HCT116 (cell line): ENCODE measurements around the gene WDR48. TPM values are rescaled to one million over a fixed set of nuclear protein-coding genes. Genes with fewer than 3 reads are reported as not detected.

Source experiments
- ATAC-seq: fragments of 200-7000 bp; cut with Tn5 transposase; 2 replicates; pipeline ENCODE4 v1.9.1; 2020; ENCODE audit warnings: mild to moderate bottlenecking, moderate library complexity
- BruUV-seq: library from RNA; stranded (reverse); fragments of 400-500 nt; replicated peaks from 2 replicates; lab custom pipeline; 2021; lab: Mats Ljungman, UMichigan
- CTCF ChIA-PET: fragments of 300-600 bp; sonication (Branson Sonifier 250); formaldehyde crosslinking; loops from one replicate; lab custom pipeline; 2021; ENCODE audit warnings: antibody characterized with exemption; lab: Charles Lee
- POLR2A ChIA-PET: fragments of 300-600, 350-600 bp; sonication (Branson Sonifier 250); formaldehyde crosslinking; loops from one replicate; lab custom pipeline; 2021; ENCODE audit warnings: antibody characterized with exemption; lab: Charles Lee
- RAD21 ChIA-PET, 2 experiments: fragments of 300-600 bp; sonication (Branson Sonifier 250); formaldehyde crosslinking; loops; one replicate each; lab custom pipeline; 2023; ENCODE audit warnings: low total read pairs in 2 of 2; ENCODE audit not compliant: uncharacterized antibody in 2 of 2, unreplicated experiment in 2 of 2, low non-redundant PET in 1 of 2; lab: Charles Lee
- DNase-seq: peaks from one replicate; pipeline ENCODE4 v3.0.0-alpha.2; 2010; ENCODE audit warnings: low read depth, low spot score
- H2AFZ ChIP-seq: fragments of 200-600 bp; shearing (Covaris generic), sonication (generic); 2 replicates; pipeline ENCODE4 v1.6.1; 2017; ENCODE audit warnings: low read depth, mixed run types, mixed read lengths, antibody characterized with exemption, low read length; ENCODE audit not compliant: poor library complexity, severe bottlenecking
- H3K27ac ChIP-seq: 2 replicates; pipeline ENCODE4 v1.5.1; 2012; ENCODE audit warnings: low read depth, low read length
- H3K27me3 ChIP-seq: fragments of 200-600 bp; sonication (generic); 2 replicates; pipeline ENCODE4 v1.6.1; 2016; ENCODE audit warnings: mixed run types, low read length, mixed read lengths; ENCODE audit not compliant: insufficient read depth
- H3K36me3 ChIP-seq, 2 experiments: fragments of 200-500 bp in 1 of 2; fragments of 200-600 bp in 1 of 2; sonication (Bioruptor generic) in 1 of 2; sonication (generic) in 1 of 2; 2 replicates each; pipeline versions ENCODE4 v1.5.1 to v1.6.1; 2014 to 2016; ENCODE audit warnings: low read length in 2 of 2, inconsistent platforms in 1 of 2, mixed read lengths in 1 of 2, mixed run types in 1 of 2; ENCODE audit not compliant: insufficient read depth in 2 of 2, control insufficient read depth in 1 of 2
- H3K4me1 ChIP-seq, 2 experiments: fragments of 200-600 bp in 1 of 2; sonication (generic) in 1 of 2; 2 replicates each; pipeline versions ENCODE4 v1.5.1 to v1.6.1; 2012 to 2017; ENCODE audit warnings: low read length in 2 of 2, inconsistent platforms in 1 of 2, mild to moderate bottlenecking in 1 of 2, mixed read lengths in 1 of 2, mixed run types in 1 of 2, moderate library complexity in 1 of 2; ENCODE audit not compliant: insufficient read depth in 2 of 2, control insufficient read depth in 1 of 2
- H3K4me2 ChIP-seq: fragments of 200-600 bp; sonication (generic); 2 replicates; pipeline ENCODE4 v1.6.1; 2017; ENCODE audit warnings: mixed run types, low read length, mixed read lengths
- H3K4me3 ChIP-seq, 2 experiments: fragments of 200-600 bp in 1 of 2; sonication (generic) in 1 of 2; replicated peaks in 1 of 2; 2 replicates each; pipeline ENCODE4 v1.5.1; 2011 to 2016; ENCODE audit warnings: low read length in 2 of 2, control low read depth in 1 of 2, low read depth in 1 of 2, mild to moderate bottlenecking in 1 of 2, mixed read lengths in 1 of 2, mixed run types in 1 of 2
- H3K79me2 ChIP-seq: fragments of 200-600 bp; sonication (generic); 2 replicates; pipeline ENCODE4 v1.6.1; 2017; ENCODE audit warnings: mild to moderate bottlenecking, mixed run types, low read length, moderate library complexity, mixed read lengths; ENCODE audit not compliant: insufficient read depth
- H3K9ac ChIP-seq: fragments of 200-600 bp; sonication (generic); 2 replicates; pipeline ENCODE4 v1.6.1; 2016; ENCODE audit warnings: low read length, mixed read lengths
- H3K9me2 ChIP-seq: fragments of 200-600 bp; sonication (generic), shearing (Covaris generic); 2 replicates; pipeline ENCODE4 v1.6.1; 2017; ENCODE audit warnings: mixed run types, mild to moderate bottlenecking, moderate library complexity; ENCODE audit not compliant: insufficient read depth
- H3K9me3 ChIP-seq, 2 experiments: fragments of 200-500 bp in 1 of 2; fragments of 200-600 bp in 1 of 2; sonication (Bioruptor generic) in 1 of 2; sonication (generic) in 1 of 2; 2 replicates each; pipeline ENCODE4 v1.6.1; 2014 to 2017; ENCODE audit warnings: low read length in 2 of 2, mixed read lengths in 2 of 2, inconsistent platforms in 1 of 2, low read depth in 1 of 2, mild to moderate bottlenecking in 1 of 2, mixed run types in 1 of 2, moderate library complexity in 1 of 2; ENCODE audit not compliant: control insufficient read depth in 1 of 2, insufficient read depth in 1 of 2
- H4K20me1 ChIP-seq: fragments of 200-600 bp; sonication (generic), shearing (Covaris generic); 2 replicates; pipeline ENCODE4 v1.6.1; 2017; ENCODE audit warnings: mixed run types, mild to moderate bottlenecking, moderate library complexity; ENCODE audit not compliant: insufficient read depth
- ATF3 ChIP-seq: IDR thresholded peaks from 2 replicates; pipeline ENCODE4 v1.6.1; 2012
- CBX3 ChIP-seq: IDR thresholded peaks from 2 replicates; pipeline ENCODE4 v1.6.1; 2012; ENCODE audit warnings: low read depth
- CTCF ChIP-seq, 3 experiments: fragments of 200-600 bp in 1 of 3; sonication (generic) in 1 of 3; IDR thresholded peaks in 2 of 3; conservative IDR thresholded peaks in 1 of 3; 2 replicates each; pipeline ENCODE4 v1.5.1; 2012 to 2017; ENCODE audit warnings: low read depth in 2 of 3, low read length in 2 of 3, antibody characterized with exemption in 1 of 3, borderline replicate concordance in 1 of 3, control low read depth in 1 of 3, mild to moderate bottlenecking in 1 of 3, mixed read lengths in 1 of 3, mixed run types in 1 of 3, moderate library complexity in 1 of 3; ENCODE audit not compliant: insufficient read depth in 1 of 3
- EZH2 ChIP-seq: fragments of 200-600 bp; sonication (generic); IDR thresholded peaks from 2 replicates; pipeline ENCODE4 v1.6.1; 2017; ENCODE audit warnings: antibody characterized with exemption, mixed run types
- FOSL1 ChIP-seq: IDR thresholded peaks from 2 replicates; pipeline ENCODE4 v1.6.1; 2012; ENCODE audit warnings: low read depth
- POLR2A ChIP-seq: IDR thresholded peaks from 2 replicates; pipeline ENCODE4 v1.7.0; 2011; ENCODE audit warnings: borderline replicate concordance; ENCODE audit not compliant: insufficient read depth, insufficient read length; ENCODE audit errors: extremely low read depth
- POLR2AphosphoS5 ChIP-seq: IDR thresholded peaks from 2 replicates; pipeline ENCODE4 v1.6.1; 2011; ENCODE audit warnings: mild to moderate bottlenecking, low read depth, low read length, moderate library complexity
- REST ChIP-seq: IDR thresholded peaks from 2 replicates; pipeline ENCODE4 v1.6.1; 2012; ENCODE audit warnings: low read depth
- SIN3A ChIP-seq: IDR thresholded peaks from 2 replicates; pipeline ENCODE4 v1.6.1; 2012; ENCODE audit warnings: low read depth
- SP1 ChIP-seq: IDR thresholded peaks from 2 replicates; pipeline ENCODE4 v1.6.1; 2012; ENCODE audit warnings: low read depth
- SRF ChIP-seq: IDR thresholded peaks from 2 replicates; pipeline ENCODE4 v1.6.1; 2012; ENCODE audit warnings: low read depth
- TCF7L2 ChIP-seq: IDR thresholded peaks from 2 replicates; pipeline ENCODE4 v1.7.0; 2011; ENCODE audit warnings: borderline replicate concordance, inconsistent platforms; ENCODE audit not compliant: insufficient read depth, insufficient read length; ENCODE audit errors: extremely low read depth
- ZFX ChIP-seq: fragments of 450-650 bp; IDR thresholded peaks from 2 replicates; pipeline ENCODE4 v1.6.1; 2017
- intact Hi-C: fragments of 100-400 bp; cut with micrococcal nuclease; formaldehyde crosslinking; loops from 2 replicates; pipeline ENCODE4 v1.10.0; 2022
- total RNA-seq: library from RNA; stranded (reverse); gene quantifications from one replicate; pipeline ENCODE4 v1.2.1, GENCODE V29; 2021; ENCODE audit not compliant: unreplicated experiment

Gene WDR48
- total RNA-seq, 1 experiment from 2014 or later, result 35.6 TPM

GRCh38 chr3:39088456-39088855 lies 36.6 kb downstream of the WDR48 start:
- H3K4me3 ChIP-seq, result no peak overlapping the region
- ATAC-seq (no peak), DNase-seq (no peak)
- RAD21 ChIA-PET, result no interaction called here
- no peak overlapping the region for H3K9ac ChIP-seq
- H3K9me3 ChIP-seq, result no peaks in the 10 kb centered on the region
- H3K79me2 ChIP-seq, result no peaks in the 10 kb centered on the region
- no peak overlapping the region for H3K27ac ChIP-seq
- H2AFZ ChIP-seq, result no peak overlapping the region
- peaks cover 0 to 14% of the 10 kb centered on the region in 2 experiments; a peak in 3 of 4 replicates for H3K36me3 ChIP-seq
- CTCF ChIA-PET, result interaction anchor here (1.5 kb wide), 1 partner anchor 13 kb away, joined by 3 read pairs; no protein-coding TSS in a partner anchor
- H3K4me2 ChIP-seq, result no peak overlapping the region
- TF ChIP-seq SP1, result no peak
- no peak for TF ChIP-seq SIN3A
- TF ChIP-seq ATF3, result no peak
- TF ChIP-seq POLR2AphosphoS5, result no peak
- no peak for TF ChIP-seq FOSL1
- no peak for TF ChIP-seq REST
- no peak for TF ChIP-seq ZFX
- TF ChIP-seq EZH2, result no peak
- no peak for TF ChIP-seq SRF
- TF ChIP-seq CTCF (IDR thresholded peaks at IDR 0.05 in 2 of 3, conservative IDR thresholded peaks at IDR 0.05 in 1 of 3; ENCODE audit: borderline replicate concordance in 1 of 3, insufficient read depth in 1 of 3, low read depth in 2 of 3, low read length in 2 of 3), result no peak
- no peak for TF ChIP-seq CBX3
- no peak for TF ChIP-seq POLR2A
- no peak for TF ChIP-seq TCF7L2
- no TSS peak for BruUV-seq
- no peaks in the 10 kb centered on the region for H3K9me2 ChIP-seq
- POLR2A ChIA-PET, result no interaction called here
- intact Hi-C loops, result no loop called here
- no peaks in the 10 kb centered on the region for H3K27me3 ChIP-seq
- H4K20me1 ChIP-seq, result no peaks in the 10 kb centered on the region
- no peaks in the 10 kb centered on the region for H3K4me1 ChIP-seq
